Prostate gland (tissue), 2 donors: Measurements from ENCODE around the gene SIGLEC11. TPM values are rescaled to one million over a fixed set of nuclear protein-coding genes. Genes with fewer than 3 reads are reported as not detected.

Source experiments
- DNase-seq: peaks from one replicate; pipeline ENCODE4 v3.0.0-alpha.2; 2019; ENCODE audit warnings: low spot score
- H3K27ac ChIP-seq, 2 donors: fragments of 200-600 bp; sonication (generic); 2 replicates each; pipeline ENCODE4 v1.5.1; 2017 to 2019
- H3K27me3 ChIP-seq: fragments of 200-600 bp; sonication (generic); replicated peaks from 2 replicates; pipeline ENCODE4 v1.5.1; 2019; ENCODE audit not compliant: insufficient read depth
- H3K36me3 ChIP-seq, 2 donors: fragments of 200-600 bp; sonication (generic); 1 replicate in 1 of 2; 2 replicates in 1 of 2; pipeline versions ENCODE4 v1.5.1 to v1.8.1; 2017 to 2019
- H3K4me1 ChIP-seq: fragments of 200-600 bp; sonication (generic); replicated peaks from 2 replicates; pipeline ENCODE4 v1.5.1; 2019
- H3K4me3 ChIP-seq, 2 donors: fragments of 200-600 bp; sonication (generic); 2 replicates each; pipeline ENCODE4 v1.5.1; 2017 to 2019
- H3K9me3 ChIP-seq: fragments of 200-600 bp; sonication (generic); 2 replicates; pipeline ENCODE4 v1.5.1; 2017
- POLR2A ChIP-seq: fragments of 450-650 bp; IDR thresholded peaks from one replicate; pipeline ENCODE4 v1.6.1; 2016; ENCODE audit warnings: antibody characterized with exemption, mild to moderate bottlenecking
- POLR2AphosphoS5 ChIP-seq: sonication (generic); formaldehyde crosslinking; IDR thresholded peaks from one replicate; pipeline ENCODE4 v1.6.1; 2017; ENCODE audit warnings: antibody characterized with exemption
- WGBS: methylation state at CpG from one replicate; pipeline ENCODE4 v1.1.5; 2018; 5-methylcytosine and 5-hydroxymethylcytosine counted together
- intact Hi-C: fragments of 100-400 bp; cut with DNase I; formaldehyde crosslinking; loops from one replicate; pipeline ENCODE4 v1.14.2; 2022
- total RNA-seq, 2 donors: library from RNA; depleted of rRNA; stranded (reverse); fragments of >200 nt; gene quantifications; one replicate each; pipeline ENCODE4 v1.1.0, GENCODE V29; 2016
- TF ChIP-seq, protein P1 (sequence below), 4 experiments: fragments of 200-600 bp in 2 of 4; fragments of 450-650 bp in 2 of 4; sonication (generic) in 2 of 4; IDR thresholded peaks; 1 replicate in 3 of 4; 2 replicates in 1 of 4; pipeline ENCODE4 v1.5.1; 2016 to 2019; ENCODE audit warnings: antibody characterized with exemption in 4 of 4, mild to moderate bottlenecking in 2 of 4, moderate library complexity in 2 of 4

SIGLEC11 gene
- total RNA-seq, 2 donors from 2014 or later, result 0.68 to 1.0 TPM

DNA sequence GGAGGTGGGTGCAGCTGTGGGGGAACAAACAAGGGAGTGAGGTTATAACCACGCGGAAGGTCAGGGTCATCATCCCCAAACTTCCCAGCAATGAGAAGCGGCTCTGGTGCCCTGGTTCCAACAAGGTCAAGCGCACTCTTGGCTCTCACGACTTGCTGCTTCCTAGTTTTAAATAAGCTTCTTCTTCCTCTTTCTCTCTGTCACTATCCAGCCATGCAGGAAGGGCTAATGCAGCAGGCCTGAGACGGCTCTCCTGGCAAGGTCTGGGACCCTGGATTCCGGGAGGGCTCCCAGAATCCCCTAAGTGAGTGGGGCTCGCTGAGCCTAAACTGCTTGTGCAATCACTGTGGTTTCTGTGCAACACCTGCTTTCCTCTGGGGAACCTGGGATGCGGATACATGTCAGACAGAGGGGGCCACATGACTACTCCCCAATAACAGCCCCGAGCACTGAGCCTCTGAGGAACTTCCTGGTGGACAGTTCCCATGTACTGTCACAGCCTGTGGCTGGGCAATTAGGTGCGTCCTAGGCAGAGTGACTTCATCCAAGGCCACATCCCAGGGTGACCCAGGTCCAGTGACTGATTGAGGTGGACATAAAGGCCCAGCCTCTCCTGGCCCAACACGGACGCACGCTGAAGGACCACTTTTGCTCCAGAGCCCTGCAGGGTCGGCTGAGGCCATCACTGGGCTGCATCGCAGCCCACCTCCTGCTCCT lies 40.0 kb upstream of the SIGLEC11 start:
- peaks cover 12 to 18% of the 10 kb centered on the region in 2 donors for H3K36me3 ChIP-seq
- intact Hi-C loops, result no loop called here
- 90% methylated on average over 16 of the region's 16 CpGs for WGBS

DNA sequence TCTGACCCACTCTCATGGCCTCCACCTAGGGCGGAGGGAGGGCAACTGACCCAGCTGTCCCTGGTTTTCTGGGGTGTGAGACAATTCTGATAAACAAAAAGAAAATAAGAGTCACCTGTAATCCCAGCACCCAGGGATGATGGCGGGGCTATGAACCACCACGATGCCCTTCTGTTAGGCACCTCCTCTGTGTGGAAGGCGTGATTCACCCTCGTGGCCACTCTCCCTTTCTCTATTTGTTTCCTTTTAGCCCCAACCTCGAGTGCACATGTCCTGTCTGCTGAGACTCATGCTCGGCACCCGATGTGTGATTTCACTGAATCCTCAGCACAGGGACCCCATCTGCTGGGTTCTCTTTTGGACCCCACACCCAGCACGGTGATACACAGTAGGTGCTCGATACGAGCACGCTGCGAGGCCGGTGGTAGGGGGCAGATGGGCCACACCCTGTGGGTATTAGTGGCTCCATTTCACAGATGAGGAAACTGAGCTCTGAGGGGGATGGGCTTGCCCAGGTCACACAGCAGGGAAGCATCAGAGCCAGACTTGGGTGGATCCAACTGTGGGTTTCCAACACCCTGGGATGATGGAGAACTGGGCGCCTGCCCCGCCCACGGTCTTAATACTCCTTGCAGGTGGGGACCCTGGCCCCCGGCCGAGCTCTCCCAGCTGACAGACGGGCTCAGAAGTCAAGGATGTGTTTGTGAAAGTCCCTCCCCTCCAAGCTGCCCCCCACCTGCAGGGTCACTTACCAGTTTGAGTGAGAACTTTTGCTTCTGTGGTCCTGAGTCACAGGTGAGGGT lies 39.3 kb upstream of the SIGLEC11 start:
- Histone ChIP-seq H3K27ac (no peak overlapping the region), H3K9me3 (no peaks in the 10 kb centered on the region), H3K4me3 (no peak overlapping the region), H3K36me3 (peaks cover 9 to 20% of the 10 kb centered on the region in 2 donors), H3K27me3 (no peaks in the 10 kb centered on the region), H3K4me1 (no peaks in the 10 kb centered on the region)
- DNase-seq, result no peak
- 88% methylated on average over 20 of the region's 20 CpGs for WGBS
- TF ChIP-seq POLR2A (no peak), POLR2AphosphoS5 (no peak)
- TF ChIP-seq, protein P1, sequence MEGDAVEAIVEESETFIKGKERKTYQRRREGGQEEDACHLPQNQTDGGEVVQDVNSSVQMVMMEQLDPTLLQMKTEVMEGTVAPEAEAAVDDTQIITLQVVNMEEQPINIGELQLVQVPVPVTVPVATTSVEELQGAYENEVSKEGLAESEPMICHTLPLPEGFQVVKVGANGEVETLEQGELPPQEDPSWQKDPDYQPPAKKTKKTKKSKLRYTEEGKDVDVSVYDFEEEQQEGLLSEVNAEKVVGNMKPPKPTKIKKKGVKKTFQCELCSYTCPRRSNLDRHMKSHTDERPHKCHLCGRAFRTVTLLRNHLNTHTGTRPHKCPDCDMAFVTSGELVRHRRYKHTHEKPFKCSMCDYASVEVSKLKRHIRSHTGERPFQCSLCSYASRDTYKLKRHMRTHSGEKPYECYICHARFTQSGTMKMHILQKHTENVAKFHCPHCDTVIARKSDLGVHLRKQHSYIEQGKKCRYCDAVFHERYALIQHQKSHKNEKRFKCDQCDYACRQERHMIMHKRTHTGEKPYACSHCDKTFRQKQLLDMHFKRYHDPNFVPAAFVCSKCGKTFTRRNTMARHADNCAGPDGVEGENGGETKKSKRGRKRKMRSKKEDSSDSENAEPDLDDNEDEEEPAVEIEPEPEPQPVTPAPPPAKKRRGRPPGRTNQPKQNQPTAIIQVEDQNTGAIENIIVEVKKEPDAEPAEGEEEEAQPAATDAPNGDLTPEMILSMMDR (IDR thresholded peaks at IDR 0.05), result no peak
- intact Hi-C loops, result no loop called here

More for the DNA sequence above, 40.0 kb upstream of the SIGLEC11 start:
- no peak overlapping the region for H3K4me3 ChIP-seq
- TF ChIP-seq, protein P1 (IDR thresholded peaks at IDR 0.05), result no peak
- no peak for TF ChIP-seq POLR2A
- TF ChIP-seq POLR2AphosphoS5, result no peak
- no peaks in the 10 kb centered on the region for H3K27me3 ChIP-seq
- H3K27ac ChIP-seq, result no peak overlapping the region
- no peaks in the 10 kb centered on the region for H3K9me3 ChIP-seq
- H3K4me1 ChIP-seq, result no peaks in the 10 kb centered on the region
- DNase-seq, result no peak

DNA sequence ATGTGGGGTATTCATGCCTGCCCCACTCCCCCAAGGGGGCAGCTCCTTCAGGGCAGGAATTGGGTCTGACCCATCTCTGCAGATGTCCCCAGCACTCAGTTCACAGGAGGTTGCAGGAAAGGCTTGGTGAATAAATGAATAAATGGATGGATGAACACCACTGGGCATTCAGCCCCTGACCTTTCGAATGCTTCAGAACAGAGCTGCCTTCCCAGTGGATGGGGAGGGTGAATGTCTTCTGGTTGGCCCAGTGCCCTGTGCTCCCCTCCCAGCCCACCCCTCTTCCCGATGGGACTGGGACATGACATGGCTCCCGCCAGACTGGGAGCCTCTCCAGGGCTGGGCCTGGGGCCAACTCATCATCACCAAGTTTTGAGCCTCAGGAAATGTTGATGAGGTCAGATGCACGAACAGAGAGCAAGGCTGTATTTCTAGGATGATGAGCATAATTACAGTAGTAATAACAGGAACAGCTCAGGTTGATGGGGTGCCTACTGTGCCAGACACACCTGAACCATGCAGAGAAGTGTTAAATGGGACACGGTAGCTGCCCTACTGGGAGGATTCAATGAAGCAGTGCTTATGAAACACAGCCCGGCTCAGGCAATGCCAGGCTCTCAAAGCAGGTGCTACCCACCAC lies 38.5 kb upstream of the SIGLEC11 start:
- Histone ChIP-seq H3K4me3 (no peak overlapping the region), H3K27me3 (no peaks in the 10 kb centered on the region), H3K4me1 (no peaks in the 10 kb centered on the region), H3K27ac (no peak overlapping the region), H3K36me3 (peaks cover 9 to 28% of the 10 kb centered on the region in 2 donors), H3K9me3 (no peaks in the 10 kb centered on the region)
- TF ChIP-seq POLR2AphosphoS5 (no peak), POLR2A (no peak)
- TF ChIP-seq, protein P1 (IDR thresholded peaks at IDR 0.05), result no peak
- DNase-seq, result no peak
- 57% methylated on average over 6 of the region's 6 CpGs for WGBS
- intact Hi-C loops, result no loop called here

DNA sequence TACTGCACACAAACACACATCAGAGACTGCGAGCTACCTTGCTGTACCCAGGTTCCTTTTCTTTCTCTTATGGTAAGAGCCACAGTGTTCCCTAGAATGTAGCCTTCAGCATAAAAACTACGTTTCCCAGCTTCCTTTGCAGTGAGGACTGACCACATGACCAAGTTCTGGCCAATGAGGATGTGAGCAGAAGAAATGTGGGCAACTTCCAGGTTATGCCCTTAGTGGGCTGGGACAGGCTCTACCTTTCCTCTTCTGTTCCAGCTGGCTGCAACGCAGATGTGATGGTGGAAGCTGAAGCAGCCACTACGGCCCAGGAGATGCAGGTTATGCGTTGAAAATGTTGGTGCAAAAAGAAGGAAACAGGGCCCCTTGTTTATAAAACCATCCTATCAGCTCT lies 36.7 kb upstream of the SIGLEC11 start:
- Histone ChIP-seq H3K4me3 (no peak overlapping the region), H3K9me3 (no peaks in the 10 kb centered on the region), H3K4me1 (no peaks in the 10 kb centered on the region), H3K27ac (no peak overlapping the region), H3K27me3 (no peaks in the 10 kb centered on the region), H3K36me3 (peaks cover 12 to 28% of the 10 kb centered on the region in 2 donors)
- no peak for DNase-seq
- WGBS, result 65% methylated on average over 5 of the region's 5 CpGs
- TF ChIP-seq POLR2AphosphoS5 (no peak), POLR2A (no peak)
- TF ChIP-seq, protein P1 (IDR thresholded peaks at IDR 0.05), result no peak
- intact Hi-C loops, result no loop called here
